ENCODE data around the gene RAB5A.

- TF ChIP-seq POLR2A (IDR thresholded peaks at IDR 0.05) (no peak), CTCF (IDR thresholded peaks at IDR 0.05) (no peak), POLR2AphosphoS5 (IDR thresholded peaks at IDR 0.05) (no peak)
These were observed 61.1 kb downstream of the RAB5A start for GRCh38 chr3:20007960-20008359.

Measured in suprapubic skin (tissue), 4 donors.